ENCODE results near the gene TEDC1. TPM values are rescaled to one million over a fixed set of nuclear protein-coding genes. Genes with fewer than 3 reads are reported as not detected.

Gene TEDC1
- 100 to 1,000 TPM in 2 of 3 donors, 10 to 100 TPM in 1; 70.0 to 233 (median 112) TPM for total RNA-seq
- 26.0 TPM for total RNA-seq (2013)

- H3K27me3 Mint-ChIP-seq (ENCODE audit: low read depth in 2 of 2): no peaks in the 10 kb centered on the region
- peak within 1 kb of the TSS; percentile 91 for H3K4me3 Mint-ChIP-seq
These were observed at the start of gene TEDC1 for GRCh38 chr14:105490572-105491365. Gene TEDC1, plus strand, starts transcription at chr14:105491246. Its CDS starts 130 bp downstream, at chr14:105491376.

DNA sequence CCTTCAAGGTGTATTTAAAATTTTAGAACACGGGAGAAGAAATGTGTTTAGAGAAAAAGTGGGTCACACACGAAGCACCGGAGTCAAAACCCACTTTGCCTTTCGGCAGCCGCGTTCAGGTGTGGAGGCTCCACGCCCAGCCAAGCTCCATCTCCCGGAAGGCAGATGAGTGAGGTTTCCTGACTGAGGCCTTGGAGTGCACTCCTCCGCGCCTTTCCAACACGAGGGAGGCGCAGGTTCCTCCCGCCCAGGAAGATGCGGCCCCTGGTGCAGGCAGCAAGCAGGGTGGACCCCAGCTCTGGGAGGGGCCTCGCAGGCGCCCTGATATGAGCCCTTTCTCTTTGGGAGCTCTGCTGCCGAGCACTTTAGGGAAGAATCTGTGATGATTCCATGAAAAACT, 48.9 kb upstream of the TEDC1 start:
- Histone ChIP-seq H3K27me3 (ENCODE audit: control insufficient read depth, insufficient read depth, low read length) (no peaks in the 10 kb centered on the region), H3K27ac (ENCODE audit: low read length) (no peak overlapping the region), H3K9me3 (ENCODE audit: control insufficient read depth, insufficient read depth, low read length) (no peaks in the 10 kb centered on the region), H3K4me3 (ENCODE audit: low read length) (no peak overlapping the region), H3K36me3 (ENCODE audit: control insufficient read depth, insufficient read depth, low read length) (peaks cover 13% of the 10 kb centered on the region), H3K4me1 (ENCODE audit: control insufficient read depth, insufficient read depth, low read length) (no peaks in the 10 kb centered on the region)
- DNase-seq (no peak), ATAC-seq (no peak)
- no peaks in the 10 kb centered on the region for H3K27me3 Mint-ChIP-seq (ENCODE audit: low read depth in 2 of 2)
- no peak overlapping the region for H3K4me3 Mint-ChIP-seq
- intact Hi-C loops (cut with micrococcal nuclease): no loop called here
- WGBS (ENCODE audit: insufficient coverage): 86% methylated on average over 17 of the region's 17 CpGs
- no peaks in the 10 kb centered on the region for H3K9me3 Mint-ChIP-seq
- TF ChIP-seq CTCF (IDR thresholded peaks at IDR 0.05): no peak
- peaks cover 0 to 7% of the 10 kb centered on the region in 2 donors for H3K4me1 Mint-ChIP-seq
- H3K27ac Mint-ChIP-seq: no peak overlapping the region
- H3K36me3 Mint-ChIP-seq: no peaks in the 10 kb centered on the region

More at GRCh38 chr14:105490572-105491365, at the start of gene TEDC1:
- intact Hi-C loops (cut with micrococcal nuclease): loop anchor here (1.0 to 5.0 kb wide), 6 partner anchors 8 to 469 kb away; partner anchors contain the start of genes BRF1, CDCA4, TEX22 and TMEM121
- H3K36me3 Mint-ChIP-seq: no peaks in the 10 kb centered on the region
- no peaks in the 10 kb centered on the region for H3K27me3 ChIP-seq (ENCODE audit: control insufficient read depth, insufficient read depth, low read length)
- H3K4me1 ChIP-seq (ENCODE audit: control insufficient read depth, insufficient read depth, low read length): peaks cover 49% of the 10 kb centered on the region
- TF ChIP-seq CTCF (IDR thresholded peaks at IDR 0.05): peak; percentile 74
- peak within 1 kb of the TSS; percentile 98 for H3K27ac ChIP-seq (ENCODE audit: low read length)
- ATAC-seq (peak; percentile 65 to 85 (median 70)), DNase-seq (peak; percentile 98 to 100)
- H3K4me1 Mint-ChIP-seq: peaks cover 21 to 48% of the 10 kb centered on the region in 2 donors
- peak within 1 kb of the TSS; percentile 94 to 100 for H3K27ac Mint-ChIP-seq
- under 1% methylated on average over 94 of the region's 94 CpGs for WGBS (ENCODE audit: insufficient coverage)
- H3K9me3 ChIP-seq (ENCODE audit: control insufficient read depth, insufficient read depth, low read length): no peaks in the 10 kb centered on the region
- H3K4me3 ChIP-seq (ENCODE audit: low read length): peak within 1 kb of the TSS; percentile 72
- H3K36me3 ChIP-seq (ENCODE audit: control insufficient read depth, insufficient read depth, low read length): peaks cover 9% of the 10 kb centered on the region
- no peaks in the 10 kb centered on the region for H3K9me3 Mint-ChIP-seq

DNA sequence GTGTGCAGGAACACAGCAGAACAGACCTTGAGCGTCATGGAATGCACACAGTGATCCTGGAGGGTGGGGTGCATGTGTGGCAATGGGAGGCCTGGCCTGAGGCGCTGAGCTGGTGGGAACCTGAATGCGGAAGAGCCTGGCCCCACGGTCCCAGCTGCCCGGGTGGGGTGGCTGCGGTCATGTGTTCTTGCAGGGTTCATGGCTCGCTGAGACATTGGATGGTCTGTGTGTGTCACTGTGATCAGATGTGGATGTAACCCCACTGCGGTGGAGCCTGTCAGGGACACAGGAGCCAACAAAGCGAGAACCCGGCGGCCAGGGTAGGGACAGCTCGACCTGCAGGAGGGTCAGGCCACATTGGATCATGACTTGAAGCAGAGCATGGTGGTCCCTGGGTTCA, 48.2 kb upstream of the TEDC1 start:
- no peaks in the 10 kb centered on the region for H3K36me3 Mint-ChIP-seq

More for the DNA sequence above, 48.2 kb upstream of the TEDC1 start:
- WGBS (ENCODE audit: insufficient coverage): 95% methylated on average over 12 of the region's 12 CpGs
- intact Hi-C loops (cut with micrococcal nuclease): no loop called here
- H3K27ac Mint-ChIP-seq: no peak overlapping the region
- H3K9me3 ChIP-seq (ENCODE audit: control insufficient read depth, insufficient read depth, low read length): no peaks in the 10 kb centered on the region
- no peaks in the 10 kb centered on the region for H3K27me3 ChIP-seq (ENCODE audit: control insufficient read depth, insufficient read depth, low read length)
- H3K9me3 Mint-ChIP-seq: no peaks in the 10 kb centered on the region
- DNase-seq (no peak), ATAC-seq (no peak)
- H3K4me1 ChIP-seq (ENCODE audit: control insufficient read depth, insufficient read depth, low read length): no peaks in the 10 kb centered on the region
- no peak overlapping the region for H3K27ac ChIP-seq (ENCODE audit: low read length)
- peaks cover 13% of the 10 kb centered on the region for H3K36me3 ChIP-seq (ENCODE audit: control insufficient read depth, insufficient read depth, low read length)
- peaks cover 0 to 7% of the 10 kb centered on the region in 2 donors for H3K4me1 Mint-ChIP-seq
- H3K4me3 ChIP-seq (ENCODE audit: low read length): no peak overlapping the region
- H3K4me3 Mint-ChIP-seq: no peak overlapping the region
- no peaks in the 10 kb centered on the region for H3K27me3 Mint-ChIP-seq (ENCODE audit: low read depth in 2 of 2)
- no peak for TF ChIP-seq CTCF (IDR thresholded peaks at IDR 0.05)

All from natural killer cell (primary cell).